ENCODE data around the gene MEI1. TPM values are rescaled to one million over a fixed set of nuclear protein-coding genes. Genes with fewer than 3 reads are reported as not detected.

The MEI1 gene
- total and polyA plus RNA-seq, 4 donors, result 1.5 to 3.6 (median 2.0) TPM

DNA sequence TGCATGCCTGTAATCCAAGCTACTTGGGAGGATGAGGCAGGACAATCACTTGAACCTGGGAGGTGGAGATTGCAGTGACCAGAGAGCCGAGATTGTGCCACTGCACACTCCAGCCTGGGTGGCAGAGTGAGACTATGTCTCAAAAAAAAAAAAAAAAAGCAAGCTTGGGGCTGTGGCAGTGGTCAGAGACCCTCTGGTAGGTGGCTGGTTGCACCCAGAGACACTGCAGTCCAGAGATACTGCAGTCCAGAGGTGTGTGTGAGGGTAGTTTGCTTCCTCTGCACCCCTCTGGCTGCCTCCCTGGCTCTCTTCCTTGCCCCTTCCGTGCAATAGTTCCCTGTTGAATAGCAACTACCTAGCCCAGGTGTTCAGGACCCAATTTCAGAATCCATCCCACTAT lies 99.4 kb downstream of the MEI1 start:
- 90% methylated on average over 2 of the region's 2 CpGs for WGBS (ENCODE audit: insufficient coverage)
- H3K4me3 ChIP-seq (ENCODE audit: low read depth, low read length), result no peak overlapping the region
- H3K4me1 ChIP-seq (ENCODE audit: control insufficient read depth, insufficient read depth, low read length), result peaks cover 21% of the 10 kb centered on the region
- no peaks in the 10 kb centered on the region for H3K9me3 ChIP-seq (ENCODE audit: control insufficient read depth, insufficient read depth, low read length)
- no peaks in the 10 kb centered on the region for H3K27me3 ChIP-seq (ENCODE audit: control insufficient read depth, insufficient read depth, low read length)
- DNase-seq (ENCODE audit: low read depth in 4 of 6, low spot score in 6 of 6), result no peak
- no peak overlapping the region for H3K27ac ChIP-seq (ENCODE audit: low read depth, low read length)
- peaks cover 3% of the 10 kb centered on the region for H3K36me3 ChIP-seq (ENCODE audit: control insufficient read depth, insufficient read depth, low read length)

DNA sequence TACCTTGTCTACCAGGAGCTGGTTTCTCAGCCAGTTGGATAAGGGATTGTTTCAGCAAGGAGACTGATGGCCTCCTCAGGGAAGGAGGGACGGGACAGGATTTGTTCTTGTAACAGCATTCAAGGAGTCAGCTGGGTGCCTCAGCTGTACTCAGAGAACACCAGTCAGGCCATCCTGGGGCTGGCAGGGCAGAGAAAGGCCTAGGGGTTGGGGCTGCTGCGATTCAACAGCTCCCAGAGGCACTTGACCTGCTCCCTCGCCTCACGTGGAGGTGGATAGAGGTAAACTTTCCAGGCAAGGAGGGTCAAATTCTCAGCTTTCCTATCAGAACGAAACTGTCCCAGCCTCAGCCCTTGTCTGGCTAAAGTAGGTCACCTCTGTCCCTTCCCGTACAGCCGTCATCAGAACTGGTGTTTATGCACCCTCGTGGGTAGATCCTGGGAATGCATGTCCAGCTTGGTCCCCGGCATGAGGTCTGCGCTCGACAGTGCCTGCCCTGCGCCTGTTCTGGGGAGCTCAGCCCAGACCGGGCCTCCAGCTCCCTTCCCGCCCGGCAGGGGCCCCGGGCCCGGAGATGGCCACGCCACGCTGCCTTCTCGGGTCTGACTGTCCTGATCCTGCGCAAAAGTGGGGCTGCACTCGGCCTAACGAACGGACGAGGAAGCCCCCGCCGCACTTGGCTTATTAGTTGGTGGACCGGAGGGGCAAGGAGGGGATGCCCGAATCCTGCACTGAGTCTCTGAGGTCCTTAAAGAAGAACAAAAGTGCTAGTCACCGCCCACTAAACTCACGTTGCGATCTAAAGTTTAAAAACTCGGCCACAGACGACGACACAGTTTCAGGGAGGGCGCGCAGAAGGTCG lies 100.4 kb downstream of the MEI1 start:
- no peaks in the 10 kb centered on the region for H3K27me3 ChIP-seq (ENCODE audit: control insufficient read depth, insufficient read depth, low read length)
- no peaks in the 10 kb centered on the region for H3K9me3 ChIP-seq (ENCODE audit: control insufficient read depth, insufficient read depth, low read length)
- peak overlapping the region; percentile 89 for H3K27ac ChIP-seq (ENCODE audit: low read depth, low read length)
- peaks cover 3% of the 10 kb centered on the region for H3K36me3 ChIP-seq (ENCODE audit: control insufficient read depth, insufficient read depth, low read length)
- 12% methylated on average over 37 of the region's 38 CpGs for WGBS (ENCODE audit: insufficient coverage)
- H3K4me3 ChIP-seq (ENCODE audit: low read depth, low read length), result peak overlapping the region; percentile 100
- peaks cover 21% of the 10 kb centered on the region for H3K4me1 ChIP-seq (ENCODE audit: control insufficient read depth, insufficient read depth, low read length)
- DNase-seq (ENCODE audit: low read depth in 4 of 6, low spot score in 6 of 6), result peak in 1 of 6 donors; percentile 20

DNA sequence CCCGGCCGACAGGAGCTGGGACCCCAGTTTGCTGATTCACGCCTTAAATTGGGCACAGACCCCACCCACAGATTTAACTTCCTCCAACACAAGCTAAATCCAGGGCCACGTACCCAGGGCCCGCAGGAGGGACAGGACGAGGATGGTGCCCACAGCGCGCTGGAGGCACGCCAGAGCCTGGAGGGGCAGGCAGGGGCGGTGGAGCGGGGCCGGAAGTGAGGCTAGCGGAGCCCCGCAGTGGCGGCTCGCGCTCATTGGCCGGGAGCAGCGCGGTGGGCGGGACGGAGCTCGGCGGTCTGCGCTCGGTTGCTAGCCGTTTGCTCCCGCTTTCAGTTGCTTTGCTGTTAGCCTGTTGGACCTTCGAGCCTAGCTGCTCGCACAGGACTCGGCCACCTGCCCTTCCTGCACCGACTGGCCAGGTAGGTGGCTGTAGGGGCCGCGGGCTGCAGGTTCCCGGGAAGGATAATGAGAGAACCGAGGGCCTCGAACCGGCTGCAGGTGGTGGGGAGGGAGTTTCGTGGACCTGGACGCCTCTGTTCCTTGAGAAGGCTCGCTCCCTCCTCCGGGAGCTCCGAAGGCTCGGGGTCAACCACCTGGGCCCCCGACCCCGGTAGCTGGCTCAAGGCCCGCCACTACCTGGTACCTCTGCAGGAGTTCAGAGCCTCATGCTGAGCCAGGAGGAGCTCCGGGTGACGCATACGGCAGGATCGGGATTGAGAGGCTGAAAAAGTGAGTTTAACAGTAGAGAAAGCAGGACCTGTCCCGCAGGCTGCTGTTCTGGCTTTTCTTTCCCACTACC lies 101.2 kb downstream of the MEI1 start, which contains the start of gene CCDC134:
Gene CCDC134, plus strand, starts transcription at position 332 of the 799 bp plus-strand sequence. CDS start 8,212 bp downstream, outside the sequence.
- DNase-seq (ENCODE audit: low read depth in 4 of 6, low spot score in 6 of 6), result peak; percentile 74 to 96 (median 83)
- Histone ChIP-seq H3K27me3 (ENCODE audit: control insufficient read depth, insufficient read depth, low read length) (no peaks in the 10 kb centered on the region), H3K27ac (ENCODE audit: low read depth, low read length) (peak within 1 kb of the TSS; percentile 89), H3K4me1 (ENCODE audit: control insufficient read depth, insufficient read depth, low read length) (peaks cover 21% of the 10 kb centered on the region), H3K4me3 (ENCODE audit: low read depth, low read length) (peak within 1 kb of the TSS; percentile 100), H3K9me3 (ENCODE audit: control insufficient read depth, insufficient read depth, low read length) (no peaks in the 10 kb centered on the region), H3K36me3 (ENCODE audit: control insufficient read depth, insufficient read depth, low read length) (peaks cover 3% of the 10 kb centered on the region)
- WGBS (ENCODE audit: insufficient coverage), result under 1% methylated on average over 51 of the region's 52 CpGs

- Histone ChIP-seq H3K9me3 (ENCODE audit: control insufficient read depth, insufficient read depth, low read length) (no peaks in the 10 kb centered on the region), H3K27me3 (ENCODE audit: control insufficient read depth, insufficient read depth, low read length) (no peaks in the 10 kb centered on the region), H3K27ac (ENCODE audit: low read depth, low read length) (peak overlapping the region; percentile 89), H3K4me1 (ENCODE audit: control insufficient read depth, insufficient read depth, low read length) (peaks cover 21% of the 10 kb centered on the region), H3K4me3 (ENCODE audit: low read depth, low read length) (peak overlapping the region; percentile 100), H3K36me3 (ENCODE audit: control insufficient read depth, insufficient read depth, low read length) (peaks cover 3% of the 10 kb centered on the region)
- DNase-seq (ENCODE audit: low read depth in 4 of 6, low spot score in 6 of 6), result no peak
- 80% methylated on average over 1 of the region's 4 CpGs for WGBS (ENCODE audit: insufficient coverage)
Measured at GRCh38 chr22:41801147-41801819, 102.0 kb downstream of the MEI1 start.

DNA sequence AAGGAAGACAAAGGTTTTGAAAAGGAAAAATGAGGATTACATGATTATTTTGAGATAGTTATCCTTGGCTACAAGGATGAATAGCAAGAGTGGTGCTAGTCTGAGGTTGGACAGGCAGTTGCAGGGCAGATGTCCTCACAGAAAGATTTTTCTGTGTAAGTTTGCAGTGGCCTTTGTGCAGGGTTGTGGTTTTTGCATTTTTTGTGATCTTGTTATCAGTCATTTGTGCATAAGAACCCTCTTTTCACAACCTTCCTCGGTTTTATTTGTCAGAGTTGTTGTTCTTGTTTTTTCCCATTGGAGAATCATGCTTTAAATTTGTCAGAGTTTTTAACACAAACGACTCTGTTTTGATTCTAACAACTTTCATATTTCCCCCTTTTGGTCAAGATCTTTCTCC lies 102.6 kb downstream of the MEI1 start:
- no peaks in the 10 kb centered on the region for H3K9me3 ChIP-seq (ENCODE audit: control insufficient read depth, insufficient read depth, low read length)
- no peaks in the 10 kb centered on the region for H3K27me3 ChIP-seq (ENCODE audit: control insufficient read depth, insufficient read depth, low read length)
- WGBS (ENCODE audit: insufficient coverage), result no CpG with 5 or more reads among the region's 2 CpGs
- H3K27ac ChIP-seq (ENCODE audit: low read depth, low read length), result no peak overlapping the region
- H3K4me1 ChIP-seq (ENCODE audit: control insufficient read depth, insufficient read depth, low read length), result peaks cover 21% of the 10 kb centered on the region
- H3K4me3 ChIP-seq (ENCODE audit: low read depth, low read length), result no peak overlapping the region
- no peak for DNase-seq (ENCODE audit: low read depth in 4 of 6, low spot score in 6 of 6)
- peaks cover 3% of the 10 kb centered on the region for H3K36me3 ChIP-seq (ENCODE audit: control insufficient read depth, insufficient read depth, low read length)

DNA sequence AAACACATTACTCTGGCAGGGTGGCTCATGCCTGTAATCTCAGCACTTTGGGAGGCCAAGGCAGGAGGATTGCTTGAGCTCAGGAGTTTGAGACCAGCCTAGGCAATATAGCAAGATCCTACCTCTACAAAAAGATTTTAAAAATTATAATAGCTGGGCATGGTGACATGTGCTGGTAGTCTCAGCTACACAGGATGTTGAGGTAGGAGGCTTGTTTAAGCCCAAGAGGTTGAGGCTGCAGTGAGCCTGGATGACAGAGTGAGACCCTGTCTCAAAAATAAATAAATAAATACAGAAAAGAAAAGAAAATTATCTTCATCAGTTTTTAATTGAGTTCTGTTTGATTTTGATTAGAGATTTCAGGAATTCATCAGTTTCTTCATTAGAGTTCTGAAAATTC lies 106.3 kb downstream of the MEI1 start:
- no peak for DNase-seq (ENCODE audit: low read depth in 4 of 6, low spot score in 6 of 6)
- peaks cover 25% of the 10 kb centered on the region for H3K36me3 ChIP-seq (ENCODE audit: control insufficient read depth, insufficient read depth, low read length)
- H3K27me3 ChIP-seq (ENCODE audit: control insufficient read depth, insufficient read depth, low read length), result no peaks in the 10 kb centered on the region
- no peaks in the 10 kb centered on the region for H3K9me3 ChIP-seq (ENCODE audit: control insufficient read depth, insufficient read depth, low read length)
- H3K27ac ChIP-seq (ENCODE audit: low read depth, low read length), result no peak overlapping the region
- peaks cover 6% of the 10 kb centered on the region for H3K4me1 ChIP-seq (ENCODE audit: control insufficient read depth, insufficient read depth, low read length)
- no peak overlapping the region for H3K4me3 ChIP-seq (ENCODE audit: low read depth, low read length)

GRCh38 chr22:41808400-41808799 lies 109.1 kb downstream of the MEI1 start:
- Histone ChIP-seq H3K9me3 (ENCODE audit: control insufficient read depth, insufficient read depth, low read length) (no peaks in the 10 kb centered on the region), H3K36me3 (ENCODE audit: control insufficient read depth, insufficient read depth, low read length) (peaks cover 32% of the 10 kb centered on the region), H3K4me1 (ENCODE audit: control insufficient read depth, insufficient read depth, low read length) (no peaks in the 10 kb centered on the region), H3K27ac (ENCODE audit: low read depth, low read length) (no peak overlapping the region), H3K4me3 (ENCODE audit: low read depth, low read length) (no peak overlapping the region), H3K27me3 (ENCODE audit: control insufficient read depth, insufficient read depth, low read length) (no peaks in the 10 kb centered on the region)
- WGBS (ENCODE audit: insufficient coverage), result 78% methylated on average over 5 of the region's 6 CpGs
- no peak for DNase-seq (ENCODE audit: low read depth in 4 of 6, low spot score in 6 of 6)

- DNase-seq (ENCODE audit: low read depth in 4 of 6, low spot score in 6 of 6), result no peak
- WGBS (ENCODE audit: insufficient coverage), result 94% methylated on average over 11 of the region's 12 CpGs
- H3K36me3 ChIP-seq (ENCODE audit: control insufficient read depth, insufficient read depth, low read length), result peaks cover 44% of the 10 kb centered on the region
- no peaks in the 10 kb centered on the region for H3K27me3 ChIP-seq (ENCODE audit: control insufficient read depth, insufficient read depth, low read length)
- no peaks in the 10 kb centered on the region for H3K4me1 ChIP-seq (ENCODE audit: control insufficient read depth, insufficient read depth, low read length)
- H3K27ac ChIP-seq (ENCODE audit: low read depth, low read length), result no peak overlapping the region
- H3K9me3 ChIP-seq (ENCODE audit: control insufficient read depth, insufficient read depth, low read length), result no peaks in the 10 kb centered on the region
- no peak overlapping the region for H3K4me3 ChIP-seq (ENCODE audit: low read depth, low read length)
Measured at GRCh38 chr22:41810022-41810421, 110.7 kb downstream of the MEI1 start.

DNA sequence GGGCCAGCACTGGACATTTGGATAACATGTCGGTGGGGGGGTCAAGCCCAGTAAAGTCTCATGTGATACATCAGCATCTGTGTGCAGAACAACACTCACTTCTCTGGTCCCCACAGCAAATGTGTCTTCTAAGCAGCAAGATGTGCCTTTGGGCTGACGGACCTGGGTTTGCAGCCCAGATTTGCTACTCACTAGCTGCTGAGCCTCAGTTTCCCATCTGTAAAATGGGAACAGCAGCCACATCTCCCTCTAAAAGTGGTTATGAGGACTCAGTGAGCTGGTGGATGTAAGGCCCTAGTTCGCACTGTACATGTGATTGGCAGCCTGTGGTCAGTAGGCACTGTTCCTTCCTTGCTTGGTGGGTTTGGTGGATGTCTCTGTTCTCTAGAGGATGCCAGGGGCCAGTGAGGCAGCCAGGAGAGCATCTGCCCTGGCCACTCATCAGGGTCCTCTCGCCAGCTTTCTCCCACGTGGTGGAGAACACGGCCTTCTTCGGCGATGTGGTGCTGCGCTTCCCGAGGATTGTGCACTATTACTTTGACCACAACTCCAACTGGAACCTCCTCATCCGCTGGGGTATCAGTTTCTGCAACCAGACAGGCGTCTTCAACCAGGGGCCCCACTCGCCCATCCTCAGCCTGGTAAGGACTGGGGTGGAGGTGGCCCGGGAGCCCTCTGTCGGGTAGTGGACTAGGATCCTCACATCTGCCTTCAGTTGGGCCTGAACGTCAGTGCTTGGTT lies 113.7 kb downstream of the MEI1 start:
- no peak overlapping the region for H3K27ac ChIP-seq (ENCODE audit: low read depth, low read length)
- WGBS (ENCODE audit: insufficient coverage), result 96% methylated on average over 14 of the region's 16 CpGs

More for the DNA sequence above, 113.7 kb downstream of the MEI1 start:
- Histone ChIP-seq H3K36me3 (ENCODE audit: control insufficient read depth, insufficient read depth, low read length) (peaks cover 44% of the 10 kb centered on the region), H3K27me3 (ENCODE audit: control insufficient read depth, insufficient read depth, low read length) (no peaks in the 10 kb centered on the region), H3K9me3 (ENCODE audit: control insufficient read depth, insufficient read depth, low read length) (no peaks in the 10 kb centered on the region), H3K4me1 (ENCODE audit: control insufficient read depth, insufficient read depth, low read length) (no peaks in the 10 kb centered on the region), H3K4me3 (ENCODE audit: low read depth, low read length) (no peak overlapping the region)
- DNase-seq (ENCODE audit: low read depth in 4 of 6, low spot score in 6 of 6), result no peak

Data from spinal cord (tissue), 10 donors.